NCI-H2196 treated with DMSO at 0.1 percent for 48 hours (cell line): ENCODE results near the gene CACNA1B.
"Not testable (repeated sequence)": the region's sequence is repeated elsewhere in the genome, so short reads cannot be mapped to it uniquely, and the experiment has no call there.

Experiments used
- DNase-seq: peaks from one replicate; lab custom pipeline; 2025; ENCODE audit not compliant: unreplicated experiment; lab: John Stamatoyannopoulos, UW

The CACNA1B gene

DNA sequence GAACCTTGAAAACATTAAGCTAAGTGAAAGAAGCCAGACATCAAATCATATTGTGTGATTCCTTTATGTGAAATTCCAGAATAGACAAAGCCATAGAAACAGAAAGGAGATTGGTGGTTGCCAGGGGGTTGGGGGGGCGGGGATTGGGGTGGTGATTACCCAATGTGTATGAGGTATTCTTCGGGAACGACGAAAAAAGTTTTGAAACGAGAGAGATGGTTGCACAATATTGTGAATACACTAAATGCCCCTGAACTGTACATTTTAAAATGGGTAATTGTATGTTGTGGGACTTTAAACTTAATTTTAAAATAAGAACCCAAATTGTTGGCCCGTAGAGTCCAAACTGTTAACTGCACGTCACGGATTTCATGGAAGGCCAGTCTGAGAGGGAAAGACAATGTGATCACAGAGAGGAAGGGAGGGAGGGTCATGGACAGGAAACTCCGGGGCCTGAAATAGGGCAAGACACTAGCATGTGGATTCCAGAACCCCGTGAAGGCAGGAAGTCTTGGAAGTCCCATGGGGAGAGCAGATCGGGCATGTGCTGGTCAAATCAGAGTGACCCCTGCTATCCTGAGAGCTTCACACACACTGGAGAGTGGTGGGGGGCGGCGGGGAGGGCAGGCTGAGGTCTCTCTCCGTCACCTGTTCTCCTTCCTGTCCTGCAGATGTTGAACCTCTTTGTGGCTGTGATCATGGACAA is 218.4 kb downstream of the CACNA1B start:
- no peak for DNase-seq

DNA sequence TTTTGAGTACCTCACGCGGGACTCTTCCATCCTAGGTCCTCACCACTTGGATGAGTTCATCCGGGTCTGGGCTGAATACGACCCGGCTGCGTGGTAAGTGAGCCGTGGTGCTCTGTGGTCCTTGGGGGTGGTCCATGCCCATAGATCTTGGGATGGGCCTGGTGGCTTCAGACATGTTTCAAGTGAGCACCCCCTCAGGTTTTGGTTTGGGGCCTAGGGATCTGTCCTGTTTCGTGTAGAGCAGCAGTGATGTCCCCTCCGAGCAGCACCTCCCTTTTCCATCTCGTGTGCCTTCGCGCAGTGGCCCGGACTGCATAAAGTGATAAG is 218.9 kb downstream of the CACNA1B start:
- DNase-seq = no peak

DNA sequence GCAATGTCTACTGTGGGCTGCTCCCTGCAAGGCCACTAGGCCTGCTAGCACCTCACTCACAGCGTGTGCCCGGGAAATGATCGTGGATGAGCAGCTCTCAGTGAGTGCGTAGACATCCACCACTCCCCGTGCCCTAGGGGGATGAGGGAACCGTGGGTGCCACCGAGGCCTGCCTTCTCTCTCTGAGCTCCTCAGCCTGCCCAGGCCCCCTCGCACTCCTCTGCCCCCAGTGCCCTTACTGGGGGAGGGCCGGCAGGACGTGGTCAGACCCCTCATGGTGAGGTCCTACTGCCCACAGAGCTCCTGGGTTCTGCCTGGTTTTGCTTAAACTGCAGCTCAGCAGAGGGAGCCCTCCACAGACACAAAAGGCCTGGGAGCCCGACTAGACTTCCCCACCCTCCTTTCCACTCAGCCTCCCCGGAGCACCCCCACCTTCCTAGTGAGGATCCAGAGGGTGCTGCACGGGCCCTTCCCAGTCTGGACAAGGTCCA is 220.0 kb downstream of the CACNA1B start:
- DNase-seq = no peak

DNA sequence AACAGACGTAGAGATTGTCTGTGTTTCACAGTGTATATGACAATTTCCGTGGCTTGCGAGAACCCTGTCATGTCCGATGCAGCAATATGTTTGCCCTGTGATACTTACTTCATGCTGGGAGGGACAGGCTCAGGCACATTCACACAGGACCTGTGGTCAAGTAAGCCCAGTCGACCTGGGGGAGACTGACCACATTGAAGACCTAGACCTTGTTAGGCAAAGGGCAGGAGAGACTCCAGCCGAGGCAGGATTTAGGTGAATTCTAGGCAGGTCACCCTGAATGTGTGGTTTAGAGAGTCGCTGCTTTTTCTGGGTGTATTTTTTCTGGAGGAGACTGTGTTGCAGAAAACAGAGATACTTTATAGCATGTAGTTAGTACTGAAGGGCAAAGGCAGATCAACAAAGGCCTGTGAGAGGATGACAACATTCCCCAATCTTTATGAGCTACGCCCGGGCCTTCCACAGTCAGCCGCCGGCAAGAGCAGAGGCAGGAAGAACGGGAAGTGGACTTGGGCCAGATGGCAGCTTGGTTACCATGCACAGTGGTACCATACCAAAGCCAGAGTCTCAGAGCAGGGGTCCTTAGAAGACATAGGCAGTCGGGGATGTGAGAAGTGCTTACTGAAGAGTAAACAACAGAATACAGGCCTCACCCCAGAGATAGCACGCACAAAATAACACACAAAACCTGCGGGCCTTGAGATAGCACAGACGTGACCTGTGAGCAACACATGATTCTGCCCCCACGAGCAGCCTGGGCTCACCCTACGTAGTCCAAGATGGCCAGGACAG is 220.7 kb downstream of the CACNA1B start:
- DNase-seq = no peak

DNA sequence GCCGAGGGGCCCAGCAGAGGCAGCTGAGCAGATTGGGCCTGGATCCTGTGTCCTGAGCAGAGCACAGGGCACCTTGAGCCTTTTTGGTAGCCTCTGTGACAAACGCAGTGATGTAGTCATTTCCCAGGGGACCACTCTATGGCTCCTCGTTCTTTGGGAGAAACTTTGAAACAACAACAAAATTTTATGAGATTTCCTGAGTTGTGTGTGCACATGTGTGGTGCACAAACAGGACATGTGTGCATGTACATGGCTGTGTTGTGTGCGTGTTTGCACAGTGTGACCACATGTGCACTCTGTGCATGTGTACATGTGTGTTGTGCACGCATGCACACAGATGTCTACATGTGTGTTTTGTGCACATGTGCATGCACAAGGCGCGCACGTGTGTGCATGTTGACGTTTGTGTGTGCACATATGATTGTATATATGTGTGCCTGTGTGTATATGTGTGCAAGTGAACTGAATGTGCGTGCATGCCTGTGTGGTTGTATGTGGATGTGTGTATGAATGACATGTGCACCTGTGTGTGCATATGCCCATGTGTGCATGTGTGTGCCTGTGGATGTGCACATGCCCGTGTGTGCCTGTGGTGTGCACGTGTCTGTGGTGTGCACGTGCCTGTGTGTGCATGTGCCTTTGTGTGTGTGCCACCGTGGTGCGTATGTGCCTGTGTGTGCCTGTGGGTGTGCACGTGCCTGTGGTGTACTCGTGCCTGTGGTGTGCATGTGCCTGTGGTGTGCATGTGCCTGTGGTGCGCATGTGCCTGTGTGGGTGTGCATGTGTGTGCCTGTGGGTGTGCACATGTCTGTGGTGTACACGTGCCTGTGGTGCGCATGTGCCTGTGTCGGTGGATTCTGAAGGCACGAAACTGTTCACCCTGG is 221.6 kb downstream of the CACNA1B start:
- DNase-seq = no peak

- no peak for DNase-seq
These were observed 222.4 kb downstream of the CACNA1B start for GRCh38 chr9:138099803-138100598.

DNA sequence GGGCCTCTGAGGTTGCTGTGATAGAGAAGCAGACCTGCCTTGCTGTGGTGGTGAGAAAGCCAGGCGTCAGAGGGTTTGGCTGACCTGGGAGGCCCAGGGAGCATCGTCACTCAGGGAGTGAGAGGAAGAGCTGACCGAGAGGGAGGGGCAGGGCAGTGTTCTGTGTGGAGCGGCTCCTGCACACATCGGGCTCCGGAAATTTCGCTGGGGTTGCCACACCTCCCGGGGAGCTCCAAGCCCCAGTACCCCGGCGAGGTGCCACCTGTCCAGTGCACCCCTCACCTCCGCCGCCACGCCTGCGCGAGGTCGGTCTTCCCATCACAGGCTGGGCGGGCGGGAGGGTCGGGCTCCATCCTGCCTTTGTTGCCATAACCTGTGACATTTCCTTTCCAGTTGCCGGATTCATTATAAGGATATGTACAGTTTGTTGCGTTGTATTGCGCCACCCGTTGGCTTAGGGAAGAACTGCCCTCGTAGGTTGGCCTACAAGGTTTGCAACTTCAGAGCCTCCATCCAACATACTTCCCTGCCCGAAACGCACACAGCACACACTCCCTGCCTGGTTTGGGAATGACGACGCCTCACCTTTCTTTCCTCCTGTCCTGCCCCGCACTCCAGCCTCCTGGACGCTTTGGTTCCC is 223.2 kb downstream of the CACNA1B start:
- DNase-seq = no peak

GRCh38 chr9:138101444-138102234 is 224.1 kb downstream of the CACNA1B start:
- DNase-seq = no peak

DNA sequence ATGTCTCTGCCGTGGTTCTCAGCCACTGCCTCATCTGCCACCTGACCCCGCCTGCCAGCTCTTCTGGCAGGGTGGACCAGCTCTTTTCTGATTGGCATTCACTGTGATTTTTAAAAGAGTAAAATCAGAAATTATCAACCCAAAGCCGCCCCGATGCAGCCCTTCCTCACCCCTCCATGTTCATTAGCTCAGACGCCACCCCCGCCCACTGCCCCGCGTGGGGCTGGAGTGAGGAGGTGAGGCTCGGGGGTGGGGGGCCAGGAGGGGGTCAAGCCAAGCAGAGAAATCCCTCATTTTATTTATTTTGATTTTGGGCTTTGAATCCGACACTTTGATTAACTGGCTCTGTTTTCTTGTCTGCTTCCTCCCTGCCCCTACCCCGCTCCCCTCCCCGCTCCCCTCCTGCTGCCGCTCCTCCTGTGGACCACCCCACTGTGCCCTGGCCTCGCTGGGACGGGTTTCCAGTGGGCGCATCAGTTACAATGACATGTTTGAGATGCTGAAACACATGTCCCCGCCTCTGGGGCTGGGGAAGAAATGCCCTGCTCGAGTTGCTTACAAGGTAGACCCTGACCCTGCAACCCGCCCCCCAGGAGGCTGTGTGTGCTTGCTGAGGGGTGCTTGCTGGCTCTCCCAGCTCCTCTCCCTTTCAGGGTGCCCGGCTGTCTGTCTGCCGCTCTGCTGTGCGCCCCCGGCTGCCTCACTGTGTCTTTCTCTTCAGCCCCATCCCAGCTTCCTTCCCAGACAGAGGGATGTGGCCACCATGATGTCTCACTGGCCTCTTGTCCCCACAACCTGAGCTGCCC is 224.9 kb downstream of the CACNA1B start:
- no peak for DNase-seq

DNA sequence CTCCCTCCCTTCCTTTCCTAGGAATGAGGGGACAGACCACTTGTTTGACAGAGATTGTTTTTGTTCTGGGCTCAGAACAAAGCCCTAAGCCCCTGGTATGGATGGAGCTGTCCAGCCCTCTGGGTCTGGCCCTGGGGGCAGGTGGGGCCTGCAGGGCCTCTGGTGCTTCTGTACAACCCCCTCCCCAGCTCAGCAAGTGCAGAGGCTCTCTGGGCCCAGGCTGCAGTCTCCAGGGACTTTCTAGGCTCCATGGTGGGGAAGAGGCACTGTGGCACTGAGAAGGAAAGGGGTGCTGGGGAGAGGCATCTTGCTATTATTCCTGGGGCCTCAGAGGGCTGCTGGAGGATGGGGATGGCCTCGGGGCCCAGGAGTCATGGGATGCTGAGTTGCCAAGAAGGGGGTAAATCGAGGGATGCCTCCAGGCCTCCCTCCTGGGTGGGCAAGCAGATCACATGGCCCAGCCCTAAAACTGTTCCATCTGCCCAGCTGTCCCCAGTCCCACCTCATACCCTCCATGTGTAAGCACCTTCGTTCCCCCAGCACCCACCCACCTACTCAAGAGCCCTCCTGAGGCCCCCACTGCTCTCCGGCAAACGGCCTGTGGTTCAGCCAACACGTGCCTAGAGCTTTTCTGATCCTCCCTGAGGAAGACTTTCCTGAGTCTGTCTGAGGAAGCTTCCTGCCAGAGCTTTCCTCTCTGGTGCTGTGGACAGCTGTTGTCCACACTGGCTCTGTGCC is 225.7 kb downstream of the CACNA1B start:
- DNase-seq = no peak

DNA sequence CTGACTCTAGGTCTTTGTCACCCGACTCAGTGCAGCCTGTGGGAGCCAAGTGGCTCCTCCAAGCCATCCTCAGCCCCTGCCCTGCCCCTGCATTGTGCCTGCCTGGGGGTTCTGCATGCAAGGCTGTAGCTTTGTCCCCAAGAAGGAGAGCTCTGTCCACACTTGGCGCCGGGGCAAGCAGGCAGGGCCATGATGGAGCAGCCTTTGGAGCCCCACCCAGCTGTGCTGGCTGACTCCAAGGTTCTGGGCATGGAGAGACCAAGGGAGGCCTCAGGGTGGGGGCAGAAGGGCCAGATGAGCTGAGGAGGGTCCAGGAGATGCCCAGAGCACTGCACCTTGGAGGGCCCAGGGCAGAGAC is 226.2 kb downstream of the CACNA1B start:
- DNase-seq = no peak

DNA sequence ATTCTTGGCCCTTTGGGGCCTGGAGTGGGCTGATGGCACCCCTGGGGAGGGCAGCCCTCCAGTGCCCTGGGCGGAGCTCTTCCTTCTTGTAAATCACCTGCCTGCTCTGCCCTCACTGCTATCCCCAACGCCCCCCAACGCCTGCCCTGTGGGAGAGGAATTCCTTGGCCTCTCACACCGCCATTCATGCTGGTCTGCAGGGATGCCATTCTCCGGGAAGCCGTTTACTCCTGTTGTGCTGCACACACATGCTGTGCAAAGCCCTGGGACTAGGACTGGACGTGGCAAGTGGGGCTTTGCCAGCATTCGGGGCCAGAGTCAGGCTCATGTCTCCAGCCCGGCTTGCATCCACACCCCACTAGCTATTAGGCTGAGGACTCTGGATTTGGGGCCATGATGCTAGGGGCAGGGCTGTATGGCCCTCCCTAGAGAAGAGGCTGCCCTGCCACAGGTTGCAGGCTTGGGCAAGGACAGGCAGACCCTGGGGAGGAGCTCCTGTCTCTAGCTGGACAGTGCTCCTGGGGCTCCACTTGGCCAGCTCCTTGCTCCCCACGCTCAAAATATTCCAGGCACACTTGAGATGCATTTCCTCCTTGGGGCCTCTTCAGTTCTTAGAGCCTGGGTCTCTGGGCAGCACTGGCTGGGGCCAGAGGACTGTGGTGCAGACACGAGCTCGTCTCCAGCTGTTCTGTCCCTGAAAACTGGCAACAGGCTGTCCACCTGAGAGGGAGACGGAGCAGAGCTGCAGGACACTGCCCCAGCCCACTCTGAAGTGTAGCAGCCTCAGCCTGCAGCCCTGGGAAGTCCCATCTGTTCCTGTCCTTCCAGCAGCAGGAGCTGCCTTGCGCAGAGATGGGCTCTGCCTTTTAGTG is 226.9 kb downstream of the CACNA1B start:
- DNase-seq = no peak

DNA sequence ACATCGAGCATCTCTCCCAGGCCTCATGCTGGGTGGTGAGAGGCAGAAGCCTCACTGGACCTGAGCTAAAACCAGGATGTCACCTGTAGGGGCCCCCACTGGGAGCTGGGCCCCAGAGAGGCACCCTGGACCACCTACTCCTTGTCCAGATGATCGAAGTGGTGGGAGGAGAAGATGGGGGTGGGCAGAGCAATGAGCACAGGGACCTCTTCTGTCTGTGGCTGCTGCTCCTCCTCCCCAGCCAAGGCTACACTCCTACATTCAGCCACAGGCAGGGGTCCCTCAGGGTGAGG is 227.5 kb downstream of the CACNA1B start:
- DNase-seq = no peak

GRCh38 chr9:138105561-138106505 is 228.3 kb downstream of the CACNA1B start:
- DNase-seq = no peak

- DNase-seq = not testable (repeated sequence)
These were observed 229.5 kb downstream of the CACNA1B start for GRCh38 chr9:138107039-138107438.

- DNase-seq = no peak
These were observed 234.0 kb downstream of the CACNA1B start for GRCh38 chr9:138111607-138112006.
